Measurements from ENCODE around the gene KTN1.

The KTN1 gene

DNA sequence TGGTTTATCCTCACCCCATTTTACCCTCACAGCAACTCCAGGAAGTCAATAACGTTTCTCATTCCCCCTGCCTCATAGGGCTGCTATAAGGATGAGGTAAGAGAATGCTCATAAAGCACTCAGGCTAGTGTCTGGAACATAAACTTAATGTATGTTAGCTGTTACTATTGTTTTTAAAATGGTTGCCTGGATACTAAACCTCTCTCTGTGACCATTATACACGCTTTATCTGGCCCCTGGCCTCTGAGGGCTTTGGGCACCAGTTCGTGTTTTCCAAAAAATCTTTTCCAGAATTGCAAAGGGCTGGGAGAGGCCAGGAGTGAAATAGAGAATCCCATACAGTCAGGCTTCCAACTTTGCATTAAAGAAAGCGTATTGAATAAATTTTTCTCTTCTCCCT lies 113.9 kb downstream of the KTN1 start:
- Histone ChIP-seq H3K36me3 (ENCODE audit: control insufficient read depth, low read length) (no peaks in the 10 kb centered on the region), H3K4me3 (ENCODE audit: low read length) (no peak overlapping the region), H3K27me3 (ENCODE audit: control insufficient read depth, low read length) (no peaks in the 10 kb centered on the region), H3K9me3 (ENCODE audit: control insufficient read depth, insufficient read depth, low read length) (no peaks in the 10 kb centered on the region), H3F3A (ENCODE audit: control insufficient read depth, insufficient read depth) (peaks cover 3% of the 10 kb centered on the region; the same call in 1 of the 2 replicates), H3K79me2 (ENCODE audit: control insufficient read depth, low read length) (no peaks in the 10 kb centered on the region), H3K27ac (ENCODE audit: low read depth, low read length) (no peak overlapping the region), H3K9me2 (replicated peaks; ENCODE audit: control insufficient read depth, low read length) (no peaks in the 10 kb centered on the region), H4K20me1 (ENCODE audit: control insufficient read depth, insufficient read depth, low read depth, low read length) (no peaks in the 10 kb centered on the region), H3K4me2 (ENCODE audit: low read length) (no peak overlapping the region), H3K4me1 (ENCODE audit: control insufficient read depth, low read length) (peaks cover 23% of the 10 kb centered on the region)
- TF ChIP-seq EZH2phosphoT487 (IDR thresholded peaks at IDR 0.05; ENCODE audit: borderline replicate concordance, low read length): no peak
- no peak for TF ChIP-seq CTCF (IDR thresholded peaks at IDR 0.05; ENCODE audit: low read depth, low read length, poor library complexity, severe bottlenecking)

DNA sequence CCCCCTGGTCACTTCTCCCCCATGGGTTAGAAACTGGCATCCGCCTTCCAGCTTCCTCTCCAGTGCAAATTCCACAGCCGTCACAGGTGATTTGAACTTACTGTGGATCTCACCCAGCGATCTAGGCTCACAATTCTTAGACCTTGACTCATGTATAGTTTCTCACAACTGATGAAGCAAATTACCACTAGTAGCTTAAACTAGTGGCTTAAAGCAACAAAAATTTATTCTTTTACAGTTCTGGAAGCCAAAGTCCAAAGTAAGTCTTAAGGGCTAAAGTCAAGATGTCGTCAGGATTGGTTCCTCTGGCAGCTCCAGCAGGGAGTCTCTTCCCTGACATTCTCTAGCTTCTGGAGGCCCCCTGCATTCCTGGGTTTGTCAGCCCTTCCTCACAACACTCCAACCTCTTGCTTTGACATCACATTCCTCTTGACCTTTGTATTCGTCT lies 117.4 kb downstream of the KTN1 start:
- H3K9me2 ChIP-seq (replicated peaks; ENCODE audit: control insufficient read depth, low read length): no peaks in the 10 kb centered on the region

DNA sequence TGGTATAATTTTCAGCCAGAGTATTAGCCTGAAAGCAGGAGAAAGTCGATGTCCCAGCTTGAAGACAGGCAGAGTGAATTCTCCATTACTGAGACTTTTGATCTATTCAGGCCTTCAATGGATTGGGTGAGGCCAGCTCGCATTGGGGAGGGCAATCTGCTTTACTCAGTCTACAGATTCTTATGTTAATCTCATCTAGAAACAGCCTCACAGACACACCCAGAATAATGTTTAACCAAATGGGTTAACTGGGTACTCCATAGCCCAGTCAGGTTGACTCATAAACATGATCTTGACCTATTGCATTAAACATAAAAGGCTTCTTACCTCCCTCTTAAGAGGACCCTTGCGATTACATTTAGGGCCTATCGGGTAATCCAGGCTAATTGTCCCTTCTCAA lies 118.0 kb downstream of the KTN1 start:
- Histone ChIP-seq H3K4me2 (ENCODE audit: low read length) (no peak overlapping the region), H3K9me3 (ENCODE audit: control insufficient read depth, insufficient read depth, low read length) (no peaks in the 10 kb centered on the region), H4K20me1 (ENCODE audit: control insufficient read depth, insufficient read depth, low read depth, low read length) (no peaks in the 10 kb centered on the region), H3K9me2 (replicated peaks; ENCODE audit: control insufficient read depth, low read length) (no peaks in the 10 kb centered on the region), H3K27ac (ENCODE audit: low read depth, low read length) (no peak overlapping the region), H3K79me2 (ENCODE audit: control insufficient read depth, low read length) (no peaks in the 10 kb centered on the region), H3F3A (ENCODE audit: control insufficient read depth, insufficient read depth) (no peaks in the 10 kb centered on the region), H3K27me3 (ENCODE audit: control insufficient read depth, low read length) (no peaks in the 10 kb centered on the region), H3K4me1 (ENCODE audit: control insufficient read depth, low read length) (peaks cover 4% of the 10 kb centered on the region; the same call in 1 of the 2 replicates), H3K4me3 (ENCODE audit: low read length) (no peak overlapping the region), H3K36me3 (ENCODE audit: control insufficient read depth, low read length) (no peaks in the 10 kb centered on the region)
- TF ChIP-seq CTCF (IDR thresholded peaks at IDR 0.05; ENCODE audit: low read depth, low read length, poor library complexity, severe bottlenecking): no peak
- TF ChIP-seq EZH2phosphoT487 (IDR thresholded peaks at IDR 0.05; ENCODE audit: borderline replicate concordance, low read length): no peak

More for the DNA sequence above, 117.4 kb downstream of the KTN1 start:
- Histone ChIP-seq H4K20me1 (ENCODE audit: control insufficient read depth, insufficient read depth, low read depth, low read length) (no peaks in the 10 kb centered on the region), H3K27me3 (ENCODE audit: control insufficient read depth, low read length) (no peaks in the 10 kb centered on the region), H3F3A (ENCODE audit: control insufficient read depth, insufficient read depth) (no peaks in the 10 kb centered on the region), H3K4me2 (ENCODE audit: low read length) (no peak overlapping the region), H3K4me3 (ENCODE audit: low read length) (no peak overlapping the region), H3K36me3 (ENCODE audit: control insufficient read depth, low read length) (no peaks in the 10 kb centered on the region), H3K9me3 (ENCODE audit: control insufficient read depth, insufficient read depth, low read length) (no peaks in the 10 kb centered on the region), H3K4me1 (ENCODE audit: control insufficient read depth, low read length) (peaks cover 4% of the 10 kb centered on the region; the same call in 1 of the 2 replicates), H3K79me2 (ENCODE audit: control insufficient read depth, low read length) (no peaks in the 10 kb centered on the region), H3K27ac (ENCODE audit: low read depth, low read length) (no peak overlapping the region)
- no peak for TF ChIP-seq EZH2phosphoT487 (IDR thresholded peaks at IDR 0.05; ENCODE audit: borderline replicate concordance, low read length)
- TF ChIP-seq CTCF (IDR thresholded peaks at IDR 0.05; ENCODE audit: low read depth, low read length, poor library complexity, severe bottlenecking): no peak

Data from DOHH2 (cell line).